ENCODE results near the gene TEPSIN.

- no peak for TF ChIP-seq POLR2A (IDR thresholded peaks at IDR 0.05)
- TF ChIP-seq, protein P1, sequence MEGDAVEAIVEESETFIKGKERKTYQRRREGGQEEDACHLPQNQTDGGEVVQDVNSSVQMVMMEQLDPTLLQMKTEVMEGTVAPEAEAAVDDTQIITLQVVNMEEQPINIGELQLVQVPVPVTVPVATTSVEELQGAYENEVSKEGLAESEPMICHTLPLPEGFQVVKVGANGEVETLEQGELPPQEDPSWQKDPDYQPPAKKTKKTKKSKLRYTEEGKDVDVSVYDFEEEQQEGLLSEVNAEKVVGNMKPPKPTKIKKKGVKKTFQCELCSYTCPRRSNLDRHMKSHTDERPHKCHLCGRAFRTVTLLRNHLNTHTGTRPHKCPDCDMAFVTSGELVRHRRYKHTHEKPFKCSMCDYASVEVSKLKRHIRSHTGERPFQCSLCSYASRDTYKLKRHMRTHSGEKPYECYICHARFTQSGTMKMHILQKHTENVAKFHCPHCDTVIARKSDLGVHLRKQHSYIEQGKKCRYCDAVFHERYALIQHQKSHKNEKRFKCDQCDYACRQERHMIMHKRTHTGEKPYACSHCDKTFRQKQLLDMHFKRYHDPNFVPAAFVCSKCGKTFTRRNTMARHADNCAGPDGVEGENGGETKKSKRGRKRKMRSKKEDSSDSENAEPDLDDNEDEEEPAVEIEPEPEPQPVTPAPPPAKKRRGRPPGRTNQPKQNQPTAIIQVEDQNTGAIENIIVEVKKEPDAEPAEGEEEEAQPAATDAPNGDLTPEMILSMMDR (IDR thresholded peaks at IDR 0.05): no peak
These were observed 50.4 kb downstream of the TEPSIN start for GRCh38 chr17:81188491-81188840.

All from esophagus squamous epithelium (tissue), 4 donors.